G401.6 (cell line): ENCODE results near the gene CNTN1.
"Not testable (repeated sequence)": the region's sequence is repeated elsewhere in the genome, so short reads cannot be mapped to it uniquely, and the experiment has no call there.

ENCODE experiments used
- FAIRE-seq: peaks from 2 replicates; lab custom pipeline; 2012; peaks lifted over from hg19 to GRCh38; lab: Jason Lieb, UNC

Gene CNTN1

GRCh38 chr12:41051954-41052353, 359.7 kb downstream of the CNTN1 start:
- FAIRE-seq, result no peak

GRCh38 chr12:41052441-41052840, 360.2 kb downstream of the CNTN1 start:
- peak; percentile 44 for FAIRE-seq

GRCh38 chr12:41053046-41053445, 360.8 kb downstream of the CNTN1 start:
- no peak for FAIRE-seq

- FAIRE-seq, result no peak
Measured at GRCh38 chr12:41055875-41056577, 363.8 kb downstream of the CNTN1 start.

- FAIRE-seq, result no peak
Measured at GRCh38 chr12:41058266-41058665, 366.0 kb downstream of the CNTN1 start.

- no peak for FAIRE-seq
Measured at GRCh38 chr12:41061192-41061591, 369.0 kb downstream of the CNTN1 start.

- FAIRE-seq, result no peak
Measured at GRCh38 chr12:41064411-41064810, 372.2 kb downstream of the CNTN1 start.

- FAIRE-seq, result no peak
Measured at GRCh38 chr12:41067941-41068645, 375.9 kb downstream of the CNTN1 start.

- no peak for FAIRE-seq
Measured at GRCh38 chr12:41073633-41074472, 381.6 kb downstream of the CNTN1 start.

GRCh38 chr12:41074473-41074769, 382.2 kb downstream of the CNTN1 start:
- FAIRE-seq, result no peak

- FAIRE-seq, result no peak
Measured at GRCh38 chr12:41076114-41076513, 383.9 kb downstream of the CNTN1 start.

GRCh38 chr12:41081241-41081640, 389.0 kb downstream of the CNTN1 start:
- not testable (repeated sequence) for FAIRE-seq

- FAIRE-seq, result no peak
Measured at GRCh38 chr12:41089438-41089837, 397.2 kb downstream of the CNTN1 start.

- FAIRE-seq, result no peak
Measured at GRCh38 chr12:41092115-41092514, 399.9 kb downstream of the CNTN1 start.

- FAIRE-seq, result no peak
Measured at GRCh38 chr12:41096797-41097196, 404.6 kb downstream of the CNTN1 start.

- FAIRE-seq, result no peak
Measured at GRCh38 chr12:41100572-41100971, 408.3 kb downstream of the CNTN1 start.

- FAIRE-seq, result no peak
Measured at GRCh38 chr12:41101806-41102205, 409.6 kb downstream of the CNTN1 start.

GRCh38 chr12:41103614-41104013, 411.4 kb downstream of the CNTN1 start:
- FAIRE-seq, result no peak

- no peak for FAIRE-seq
Measured at GRCh38 chr12:41106315-41106714, 414.1 kb downstream of the CNTN1 start.

- FAIRE-seq, result no peak
Measured at GRCh38 chr12:41108032-41108431, 415.8 kb downstream of the CNTN1 start.

GRCh38 chr12:41112903-41113302, 420.7 kb downstream of the CNTN1 start:
- FAIRE-seq, result no peak

GRCh38 chr12:41120211-41120610, 428.0 kb downstream of the CNTN1 start:
- no peak for FAIRE-seq

GRCh38 chr12:41121374-41121773, 429.1 kb downstream of the CNTN1 start:
- FAIRE-seq, result no peak
